ENCODE results near the gene STXBP5.

The STXBP5 gene

DNA sequence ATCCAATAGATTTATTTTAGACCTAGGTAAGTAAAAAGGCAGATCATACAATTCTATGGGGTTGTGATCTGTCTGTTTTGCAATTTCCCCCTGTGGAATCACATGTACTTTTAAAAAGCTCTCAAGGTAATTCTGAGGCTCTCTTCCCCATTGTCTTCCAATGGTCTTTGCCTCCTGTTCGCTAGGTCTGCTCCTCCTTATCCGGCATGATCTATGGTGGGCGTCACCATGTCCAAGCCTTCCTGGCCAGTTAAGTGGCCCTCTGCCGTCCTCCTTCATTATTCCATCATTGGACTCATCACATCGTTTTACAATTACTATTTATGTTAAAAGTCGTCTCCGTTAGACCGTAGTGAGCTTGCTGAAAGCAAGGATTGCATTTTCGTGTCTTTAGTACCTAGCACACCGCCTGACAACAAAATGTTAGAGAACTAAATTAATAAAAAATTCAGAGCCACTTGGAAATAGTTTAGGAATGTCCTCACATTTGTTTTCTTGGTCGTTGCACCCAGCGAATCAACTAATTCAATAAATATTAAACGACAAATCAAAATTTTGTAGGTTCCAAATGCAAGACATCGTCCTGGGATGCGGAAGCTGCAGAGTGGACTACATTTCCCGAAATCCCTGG lies 2.2 kb upstream of the STXBP5 start:
- H3K4me3 ChIP-seq (ENCODE audit: low read length): peak overlapping the region; percentile 41; the same call in 1 of the 2 replicates
- no peaks in the 10 kb centered on the region for H3K36me3 ChIP-seq (ENCODE audit: control insufficient read depth, insufficient read depth, low read length)
- H3K27me3 ChIP-seq (ENCODE audit: control insufficient read depth, insufficient read depth, low read length): no peaks in the 10 kb centered on the region
- DNase-seq (ENCODE audit: low read depth, low spot score): no peak
- H3K27ac ChIP-seq (ENCODE audit: low read length): no peak overlapping the region
- H3K9me3 ChIP-seq (ENCODE audit: control insufficient read depth, insufficient read depth, low read length): no peaks in the 10 kb centered on the region
- H3K4me1 ChIP-seq (ENCODE audit: control insufficient read depth, insufficient read depth, low read length): no peaks in the 10 kb centered on the region
- no CpG with 5 or more reads among the region's 16 CpGs for WGBS (ENCODE audit: insufficient coverage, insufficient read length)

DNA sequence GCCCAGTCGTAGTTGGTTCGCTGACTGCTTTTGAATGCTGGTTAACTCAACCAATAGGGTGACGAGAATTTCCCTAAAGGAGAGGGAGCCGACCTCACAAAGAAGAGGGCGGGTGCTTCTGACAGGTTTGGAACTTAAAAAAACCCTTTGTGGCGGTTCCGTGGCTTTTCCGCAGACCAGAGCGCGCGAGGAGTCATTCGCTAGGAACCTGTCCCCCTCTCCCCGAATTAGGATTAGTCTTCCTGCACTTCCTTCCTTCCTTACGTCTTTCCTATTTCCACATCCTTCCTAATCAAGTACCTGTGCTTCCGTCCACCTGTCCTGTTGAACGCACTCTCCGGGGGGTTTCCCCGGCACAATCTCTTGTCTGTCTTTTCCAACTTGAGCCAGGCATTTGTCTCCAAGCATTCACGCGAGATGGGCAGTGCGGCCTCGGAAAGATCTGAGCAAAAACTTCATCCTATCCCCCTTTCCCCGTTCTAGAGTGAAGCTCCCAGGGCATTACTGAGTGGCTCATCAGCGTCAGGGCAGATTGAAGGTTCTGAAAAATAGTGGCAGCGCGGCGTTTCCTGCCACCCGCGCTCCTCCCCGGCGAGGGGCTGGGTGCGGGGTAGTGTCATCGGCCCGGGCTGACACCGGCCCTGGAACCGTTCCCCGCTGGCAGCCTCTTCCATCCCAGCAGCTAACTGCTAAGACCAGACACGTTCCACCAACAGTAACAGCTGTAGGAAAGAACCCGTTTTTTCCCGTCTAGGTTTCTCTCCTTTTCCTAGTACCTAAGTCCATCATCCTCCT lies 1.5 kb upstream of the STXBP5 start:
- peak; percentile 84 for DNase-seq (ENCODE audit: low read depth, low spot score)
- no CpG with 5 or more reads among the region's 40 CpGs for WGBS (ENCODE audit: insufficient coverage, insufficient read length)
- Histone ChIP-seq H3K4me1 (ENCODE audit: control insufficient read depth, insufficient read depth, low read length) (no peaks in the 10 kb centered on the region), H3K27ac (ENCODE audit: low read length) (no peak overlapping the region), H3K36me3 (ENCODE audit: control insufficient read depth, insufficient read depth, low read length) (no peaks in the 10 kb centered on the region), H3K4me3 (ENCODE audit: low read length) (peak overlapping the region; percentile 50; the same call in 1 of the 2 replicates), H3K9me3 (ENCODE audit: control insufficient read depth, insufficient read depth, low read length) (no peaks in the 10 kb centered on the region), H3K27me3 (ENCODE audit: control insufficient read depth, insufficient read depth, low read length) (no peaks in the 10 kb centered on the region)

DNA sequence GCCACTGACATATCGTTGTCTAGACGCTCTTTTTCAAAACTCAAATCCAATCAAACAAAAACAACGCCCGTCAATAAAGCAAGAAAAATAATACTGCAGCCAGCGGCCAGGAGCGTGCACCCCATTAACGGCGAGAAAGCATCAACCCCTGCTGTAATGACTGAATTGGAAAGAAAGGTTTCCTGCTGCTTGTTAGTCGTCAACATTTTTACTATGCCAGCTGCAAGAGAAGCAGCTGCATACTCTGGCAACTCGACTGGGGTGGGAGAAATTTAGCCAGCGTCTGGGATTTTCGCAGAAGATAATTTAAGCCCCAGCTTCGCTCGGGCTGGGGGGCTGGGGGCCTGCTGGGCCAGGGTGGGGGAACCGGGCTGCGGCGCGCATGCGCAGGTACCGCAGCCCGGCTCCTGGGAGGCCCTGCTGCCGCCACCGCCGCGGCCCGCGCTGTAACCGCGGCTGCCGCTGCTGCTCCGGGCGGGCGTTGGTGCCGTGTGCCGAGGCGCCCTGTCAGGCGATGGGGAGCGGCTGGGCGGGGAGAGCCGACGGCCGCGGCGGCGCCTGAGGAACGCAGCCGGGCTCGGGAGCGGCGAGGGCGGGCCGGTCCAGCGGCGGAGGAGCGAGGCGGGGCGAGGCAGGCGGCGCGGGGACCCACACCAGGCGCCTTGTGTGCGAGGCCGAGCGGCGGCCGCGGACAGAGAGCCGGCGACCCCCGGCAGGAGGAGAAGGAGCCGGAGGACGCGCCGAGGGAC lies 732 bp upstream of the STXBP5 start:
- DNase-seq (ENCODE audit: low read depth, low spot score): no peak
- H3K27ac ChIP-seq (ENCODE audit: low read length): no peak overlapping the region
- H3K36me3 ChIP-seq (ENCODE audit: control insufficient read depth, insufficient read depth, low read length): no peaks in the 10 kb centered on the region
- WGBS (ENCODE audit: insufficient coverage, insufficient read length): no CpG with 5 or more reads among the region's 74 CpGs
- H3K27me3 ChIP-seq (ENCODE audit: control insufficient read depth, insufficient read depth, low read length): no peaks in the 10 kb centered on the region
- H3K9me3 ChIP-seq (ENCODE audit: control insufficient read depth, insufficient read depth, low read length): no peaks in the 10 kb centered on the region
- H3K4me1 ChIP-seq (ENCODE audit: control insufficient read depth, insufficient read depth, low read length): no peaks in the 10 kb centered on the region
- peak overlapping the region; percentile 50; the same call in 1 of the 2 replicates for H3K4me3 ChIP-seq (ENCODE audit: low read length)

GRCh38 chr6:147204843-147205311 lies 660 bp downstream of the STXBP5 start:
- H3K4me3 ChIP-seq (ENCODE audit: low read length): peak overlapping the region; percentile 50; the same call in 1 of the 2 replicates
- no peaks in the 10 kb centered on the region for H3K36me3 ChIP-seq (ENCODE audit: control insufficient read depth, insufficient read depth, low read length)
- no peak overlapping the region for H3K27ac ChIP-seq (ENCODE audit: low read length)
- H3K27me3 ChIP-seq (ENCODE audit: control insufficient read depth, insufficient read depth, low read length): no peaks in the 10 kb centered on the region
- no CpG with 5 or more reads among the region's 11 CpGs for WGBS (ENCODE audit: insufficient coverage, insufficient read length)
- DNase-seq (ENCODE audit: low read depth, low spot score): no peak
- no peaks in the 10 kb centered on the region for H3K4me1 ChIP-seq (ENCODE audit: control insufficient read depth, insufficient read depth, low read length)
- H3K9me3 ChIP-seq (ENCODE audit: control insufficient read depth, insufficient read depth, low read length): no peaks in the 10 kb centered on the region

- Histone ChIP-seq H3K4me3 (ENCODE audit: low read length) (no peak overlapping the region), H3K27me3 (ENCODE audit: control insufficient read depth, insufficient read depth, low read length) (no peaks in the 10 kb centered on the region), H3K27ac (ENCODE audit: low read length) (no peak overlapping the region), H3K36me3 (ENCODE audit: control insufficient read depth, insufficient read depth, low read length) (no peaks in the 10 kb centered on the region), H3K9me3 (ENCODE audit: control insufficient read depth, insufficient read depth, low read length) (no peaks in the 10 kb centered on the region), H3K4me1 (ENCODE audit: control insufficient read depth, insufficient read depth, low read length) (no peaks in the 10 kb centered on the region)
- no CpG with 5 or more reads among the region's 5 CpGs for WGBS (ENCODE audit: insufficient coverage, insufficient read length)
- DNase-seq (ENCODE audit: low read depth, low spot score): no peak
Observed at GRCh38 chr6:147205690-147206600, 1.7 kb downstream of the STXBP5 start.

DNA sequence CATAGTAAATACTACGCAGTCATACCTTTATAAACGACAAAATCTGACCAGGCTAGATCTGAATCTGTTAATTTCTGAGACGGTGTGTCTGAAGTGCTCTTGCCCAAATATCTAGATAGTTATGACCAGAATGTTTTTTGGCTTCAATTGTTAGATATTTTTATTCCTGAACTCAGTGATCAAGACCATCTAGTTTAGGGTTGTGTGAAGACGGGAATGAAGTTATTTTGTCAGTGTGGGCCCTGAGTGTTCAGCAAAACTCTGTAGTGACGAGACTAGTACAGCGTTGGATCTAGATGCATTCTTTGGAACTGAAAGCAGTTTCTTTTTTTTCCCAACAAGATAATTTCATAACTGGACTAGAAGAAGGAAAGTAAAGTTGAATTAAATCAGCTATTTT lies 3.1 kb downstream of the STXBP5 start:
- no peaks in the 10 kb centered on the region for H3K9me3 ChIP-seq (ENCODE audit: control insufficient read depth, insufficient read depth, low read length)
- H3K36me3 ChIP-seq (ENCODE audit: control insufficient read depth, insufficient read depth, low read length): no peaks in the 10 kb centered on the region
- no peak overlapping the region for H3K27ac ChIP-seq (ENCODE audit: low read length)
- H3K27me3 ChIP-seq (ENCODE audit: control insufficient read depth, insufficient read depth, low read length): no peaks in the 10 kb centered on the region
- H3K4me1 ChIP-seq (ENCODE audit: control insufficient read depth, insufficient read depth, low read length): no peaks in the 10 kb centered on the region
- no peak for DNase-seq (ENCODE audit: low read depth, low spot score)
- no peak overlapping the region for H3K4me3 ChIP-seq (ENCODE audit: low read length)
- no CpG with 5 or more reads among the region's 6 CpGs for WGBS (ENCODE audit: insufficient coverage, insufficient read length)

GRCh38 chr6:147207837-147208754 lies 3.9 kb downstream of the STXBP5 start:
- Histone ChIP-seq H3K27me3 (ENCODE audit: control insufficient read depth, insufficient read depth, low read length) (no peaks in the 10 kb centered on the region), H3K9me3 (ENCODE audit: control insufficient read depth, insufficient read depth, low read length) (no peaks in the 10 kb centered on the region), H3K4me1 (ENCODE audit: control insufficient read depth, insufficient read depth, low read length) (no peaks in the 10 kb centered on the region), H3K27ac (ENCODE audit: low read length) (no peak overlapping the region), H3K36me3 (ENCODE audit: control insufficient read depth, insufficient read depth, low read length) (no peaks in the 10 kb centered on the region), H3K4me3 (ENCODE audit: low read length) (no peak overlapping the region)
- DNase-seq (ENCODE audit: low read depth, low spot score): no peak
- no CpG with 5 or more reads among the region's 4 CpGs for WGBS (ENCODE audit: insufficient coverage, insufficient read length)

GRCh38 chr6:147209762-147210449 lies 5.7 kb downstream of the STXBP5 start:
- H3K9me3 ChIP-seq (ENCODE audit: control insufficient read depth, insufficient read depth, low read length): no peaks in the 10 kb centered on the region
- H3K4me1 ChIP-seq (ENCODE audit: control insufficient read depth, insufficient read depth, low read length): no peaks in the 10 kb centered on the region
- no peak for DNase-seq (ENCODE audit: low read depth, low spot score)
- H3K36me3 ChIP-seq (ENCODE audit: control insufficient read depth, insufficient read depth, low read length): no peaks in the 10 kb centered on the region
- WGBS (ENCODE audit: insufficient coverage, insufficient read length): 100% methylated on average over 1 of the region's 2 CpGs
- H3K27me3 ChIP-seq (ENCODE audit: control insufficient read depth, insufficient read depth, low read length): no peaks in the 10 kb centered on the region
- H3K27ac ChIP-seq (ENCODE audit: low read length): no peak overlapping the region
- no peak overlapping the region for H3K4me3 ChIP-seq (ENCODE audit: low read length)

- H3K27ac ChIP-seq (ENCODE audit: low read length): no peak overlapping the region
- no peaks in the 10 kb centered on the region for H3K4me1 ChIP-seq (ENCODE audit: control insufficient read depth, insufficient read depth, low read length)
- 100% methylated on average over 1 of the region's 2 CpGs for WGBS (ENCODE audit: insufficient coverage, insufficient read length)
- H3K4me3 ChIP-seq (ENCODE audit: low read length): no peak overlapping the region
- H3K9me3 ChIP-seq (ENCODE audit: control insufficient read depth, insufficient read depth, low read length): no peaks in the 10 kb centered on the region
- no peak for DNase-seq (ENCODE audit: low read depth, low spot score)
- H3K36me3 ChIP-seq (ENCODE audit: control insufficient read depth, insufficient read depth, low read length): no peaks in the 10 kb centered on the region
- no peaks in the 10 kb centered on the region for H3K27me3 ChIP-seq (ENCODE audit: control insufficient read depth, insufficient read depth, low read length)
Observed at GRCh38 chr6:147211349-147211748, 7.1 kb downstream of the STXBP5 start.
